GM18951 (cell line): Measurements from ENCODE around the gene CSNK1E.

Experiments used
- POLR2A ChIP-seq: IDR thresholded peaks from 4 replicates; pipeline ENCODE4 v1.6.1; 2011; ENCODE audit warnings: mild to moderate bottlenecking; ENCODE audit not compliant: insufficient read length, insufficient read depth; ENCODE audit errors: extremely low read depth
- in situ Hi-C: fragments of 300-500 bp; cut with MboI; formaldehyde crosslinking; loops from one replicate; pipeline ENCODE4 v1.12.0; 2022; ENCODE audit warnings: low sequenced_read_pairs, mixed read lengths, inconsistent platforms; ENCODE audit not compliant: unreplicated experiment

Gene CSNK1E

DNA sequence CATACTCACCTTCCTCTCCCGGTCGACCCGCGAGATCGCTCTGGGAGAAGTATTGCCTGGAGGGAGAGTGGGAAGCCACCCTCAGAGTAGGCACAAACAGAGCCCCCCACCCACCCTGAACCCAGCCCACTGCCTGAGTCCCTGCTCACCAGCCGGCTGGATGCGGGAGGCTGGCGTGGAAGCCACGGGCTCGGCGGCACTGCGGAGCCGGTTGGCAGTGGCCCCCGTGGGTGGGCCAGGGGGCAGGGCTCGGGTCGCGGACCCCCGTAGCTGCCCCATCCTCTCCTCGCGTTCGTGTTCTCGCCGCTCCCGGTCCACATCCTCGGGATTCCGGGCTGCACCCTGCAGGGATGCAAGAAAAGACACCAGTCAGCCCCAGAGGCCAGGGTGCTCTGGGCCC lies 23.0 kb downstream of the CSNK1E start:
- TF ChIP-seq POLR2A: no peak
- in situ Hi-C loops: no loop called here

DNA sequence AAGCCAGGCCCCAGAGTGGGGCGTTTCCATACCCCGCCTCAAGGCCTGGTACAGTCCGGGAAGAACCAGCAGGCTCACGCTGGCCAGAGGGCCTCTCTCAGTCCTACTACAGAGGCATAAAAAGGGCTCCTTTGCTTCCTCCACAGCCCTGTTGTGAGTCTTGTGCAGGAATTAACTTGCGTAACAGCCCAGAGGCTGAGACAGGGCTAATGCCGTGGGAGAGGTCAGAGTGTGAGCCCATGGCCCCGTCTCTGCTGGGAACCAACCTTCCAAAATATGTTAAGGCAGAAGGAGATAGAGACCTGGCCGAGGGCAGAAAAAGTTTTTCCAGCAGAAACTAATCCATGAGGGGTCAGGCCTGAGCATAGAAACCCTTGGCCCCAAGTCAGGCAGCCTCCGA lies 24.5 kb downstream of the CSNK1E start:
- in situ Hi-C loops: no loop called here
- no peak for TF ChIP-seq POLR2A

DNA sequence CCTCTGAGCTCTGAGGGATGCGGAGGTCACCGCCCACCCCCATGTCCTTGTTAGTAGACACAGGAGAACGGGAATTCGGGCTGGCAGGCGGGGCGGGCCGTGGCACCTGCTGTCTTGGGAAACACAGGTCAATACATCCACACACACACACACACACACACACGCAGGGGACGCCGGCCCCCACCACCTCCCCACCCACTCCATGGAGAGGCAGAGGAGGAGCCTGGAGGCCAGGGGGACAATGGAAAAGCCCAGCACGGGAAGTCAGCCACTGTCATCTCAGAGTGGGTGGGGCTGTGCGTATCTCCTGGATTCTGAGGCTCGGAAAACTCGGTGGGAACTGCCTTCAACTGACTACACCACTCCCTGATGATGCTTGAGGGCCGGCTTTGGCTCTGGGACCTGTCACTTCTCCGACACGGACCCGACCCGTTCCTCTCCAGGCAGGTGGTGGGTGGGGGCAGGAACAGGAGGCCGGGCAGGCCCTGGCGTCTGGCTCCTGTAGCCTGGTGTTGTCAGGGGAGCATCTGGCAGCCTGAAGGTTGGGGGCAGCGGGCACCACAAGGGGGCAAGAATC lies 25.9 kb downstream of the CSNK1E start:
- in situ Hi-C loops: no loop called here
- TF ChIP-seq POLR2A: no peak

DNA sequence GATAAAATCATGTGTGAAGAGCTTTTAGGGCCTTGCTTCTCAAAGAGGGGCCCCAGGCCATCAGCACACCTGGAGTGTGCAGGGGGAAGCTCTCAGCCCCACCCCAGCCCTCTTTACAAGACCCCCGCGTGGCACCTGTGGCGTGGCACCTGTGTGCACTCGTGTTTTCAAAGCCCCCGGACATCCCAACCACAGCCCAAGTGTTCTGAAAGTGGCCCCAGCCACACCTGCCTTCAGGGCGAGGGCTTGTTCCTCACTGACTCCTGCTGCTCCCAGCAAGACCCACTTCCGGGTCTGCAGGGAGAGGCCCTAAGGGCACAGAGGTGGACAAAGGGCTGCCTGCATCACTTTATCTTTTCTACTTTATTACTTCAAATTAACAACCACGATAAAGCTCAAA lies 26.9 kb downstream of the CSNK1E start:
- in situ Hi-C loops: no loop called here

DNA sequence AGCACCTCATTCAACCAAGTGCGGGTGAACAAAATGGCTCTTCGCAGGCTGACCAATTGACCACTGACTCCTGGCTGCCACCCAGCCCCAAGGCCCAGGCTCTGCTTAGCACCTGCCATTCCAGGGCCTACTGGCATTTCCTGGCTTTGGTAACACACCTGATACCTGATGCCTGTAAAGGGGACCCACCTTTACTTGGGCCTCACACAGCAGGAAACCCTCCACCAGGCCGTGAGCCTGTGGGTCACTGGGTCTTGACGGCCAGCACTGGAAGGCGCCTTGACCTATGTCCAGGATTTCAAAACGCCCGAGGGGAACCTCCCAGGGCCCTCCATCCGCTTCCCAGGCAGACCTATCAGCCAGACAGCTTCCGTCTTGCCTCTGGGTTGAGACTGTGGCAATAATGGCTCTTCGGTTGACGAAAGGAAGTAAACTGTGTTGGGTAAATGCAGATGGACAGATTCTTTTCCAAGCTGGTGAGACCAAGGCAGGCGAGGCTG lies 27.6 kb downstream of the CSNK1E start:
- no peak for TF ChIP-seq POLR2A
- in situ Hi-C loops: no loop called here

More for the DNA sequence above, 26.9 kb downstream of the CSNK1E start:
- TF ChIP-seq POLR2A: peak; percentile 13

DNA sequence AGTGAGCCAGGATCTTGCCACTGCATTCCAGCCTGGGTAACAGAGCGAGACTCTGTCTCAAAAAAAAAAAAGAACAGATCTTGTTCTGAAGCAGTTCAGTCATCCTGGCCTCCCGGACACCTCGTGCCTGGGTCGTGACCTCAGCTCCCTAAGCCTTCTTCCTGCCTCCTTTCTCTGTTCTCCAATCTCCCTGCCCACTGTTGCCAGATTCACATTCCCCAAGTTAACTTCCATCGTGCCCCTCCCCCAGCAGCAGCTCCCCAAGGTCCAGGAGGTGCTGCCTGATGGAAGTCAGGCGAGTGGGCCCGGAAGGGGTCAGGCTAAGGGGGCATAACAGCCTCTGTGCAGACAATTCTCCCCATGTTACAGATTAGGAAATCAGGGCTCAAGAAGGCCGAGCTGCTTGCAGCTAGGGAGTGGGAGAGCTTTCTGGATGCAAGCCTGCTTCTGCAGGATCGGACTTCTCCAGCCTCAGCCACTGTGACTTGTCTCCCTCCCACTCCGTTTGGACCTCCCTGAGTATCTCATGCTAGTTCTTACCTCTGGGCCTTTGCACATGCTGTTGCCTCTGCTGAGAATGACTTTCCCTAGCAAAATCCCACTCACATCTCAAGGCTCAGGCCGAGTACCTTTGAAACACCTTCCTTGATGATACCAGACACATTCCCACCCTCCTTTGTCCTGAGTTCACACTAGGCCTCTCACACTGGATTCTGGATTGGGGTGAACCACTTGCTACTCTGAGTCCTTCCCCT lies 30.1 kb downstream of the CSNK1E start:
- in situ Hi-C loops: no loop called here
- TF ChIP-seq POLR2A: no peak

DNA sequence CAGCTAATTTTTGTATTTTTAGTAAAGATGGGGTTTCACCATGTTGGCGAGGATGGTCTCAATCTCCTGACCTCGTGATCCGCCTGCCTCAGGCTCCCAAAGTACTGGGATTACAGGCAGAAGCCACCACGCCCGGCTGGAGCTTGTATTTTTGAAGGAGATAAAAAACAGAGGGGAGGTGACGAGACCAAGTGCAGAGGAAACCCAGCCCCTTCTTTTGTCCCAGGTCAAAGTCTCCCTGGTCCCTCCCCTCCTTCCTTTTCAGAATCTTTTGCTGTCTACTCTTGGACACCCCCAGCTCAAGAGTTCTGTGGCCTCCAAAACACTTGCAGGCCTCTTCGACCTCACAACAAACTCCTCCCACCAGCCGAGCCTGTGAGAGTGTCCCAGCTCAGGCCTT lies 32.2 kb downstream of the CSNK1E start:
- TF ChIP-seq POLR2A: no peak
- in situ Hi-C loops: no loop called here

DNA sequence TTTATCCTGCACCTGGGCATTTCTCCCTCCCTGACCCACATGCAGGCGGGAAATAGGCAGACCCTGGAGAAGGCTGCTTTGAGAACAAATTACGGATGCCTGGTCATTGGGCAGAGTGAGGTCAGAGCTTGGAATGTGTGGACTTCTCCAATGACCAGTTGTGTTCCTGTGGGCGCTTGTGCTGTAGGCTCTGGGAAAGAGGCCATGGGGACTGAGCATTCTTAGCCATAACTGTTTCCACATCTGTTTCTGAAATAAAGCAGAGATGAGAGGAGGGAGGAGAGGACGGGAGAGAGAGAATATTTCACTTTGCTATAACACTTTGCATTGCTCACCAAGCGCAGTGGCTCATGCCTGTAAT lies 33.2 kb downstream of the CSNK1E start:
- TF ChIP-seq POLR2A: no peak
- in situ Hi-C loops: no loop called here

DNA sequence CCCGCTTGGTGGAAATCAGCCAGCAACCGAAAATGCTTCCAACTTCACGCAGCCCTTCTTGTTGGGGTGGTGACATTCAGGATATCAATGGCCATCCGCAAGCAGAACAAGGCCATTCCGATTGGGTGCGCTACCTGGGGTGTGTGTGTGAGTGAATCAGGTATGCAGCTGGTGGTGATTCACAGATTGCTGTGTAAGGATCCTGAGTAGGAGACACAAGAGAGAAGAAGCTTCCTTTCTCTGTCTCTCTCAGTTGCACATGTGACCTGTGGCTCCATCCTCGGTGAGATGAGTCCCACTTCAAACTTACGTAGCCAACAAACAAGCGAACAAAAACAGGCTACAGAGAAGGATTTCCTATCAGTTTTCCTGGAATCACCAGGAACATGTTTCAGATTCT lies 34.8 kb downstream of the CSNK1E start:
- in situ Hi-C loops: no loop called here
- TF ChIP-seq POLR2A: no peak

DNA sequence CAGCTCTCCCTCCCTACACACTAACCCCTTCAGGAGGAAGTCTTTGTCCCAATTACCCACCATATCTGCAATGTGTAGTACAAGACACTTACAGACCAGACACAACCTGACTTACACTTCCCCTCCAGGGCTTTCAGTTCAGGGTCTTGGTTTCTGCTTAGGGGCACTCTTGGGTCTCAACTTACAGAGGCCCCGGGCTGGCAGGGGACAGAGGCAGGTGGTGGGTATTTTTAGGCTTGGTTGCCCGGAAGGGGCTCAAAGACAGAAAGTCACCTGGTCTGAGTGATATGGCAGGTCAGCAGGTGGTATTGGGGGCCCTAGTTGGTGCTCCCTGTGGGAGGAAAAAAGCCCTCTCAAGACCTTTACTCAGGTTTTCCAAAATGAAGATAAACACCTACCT lies 41.1 kb downstream of the CSNK1E start:
- no peak for TF ChIP-seq POLR2A
- in situ Hi-C loops: no loop called here

DNA sequence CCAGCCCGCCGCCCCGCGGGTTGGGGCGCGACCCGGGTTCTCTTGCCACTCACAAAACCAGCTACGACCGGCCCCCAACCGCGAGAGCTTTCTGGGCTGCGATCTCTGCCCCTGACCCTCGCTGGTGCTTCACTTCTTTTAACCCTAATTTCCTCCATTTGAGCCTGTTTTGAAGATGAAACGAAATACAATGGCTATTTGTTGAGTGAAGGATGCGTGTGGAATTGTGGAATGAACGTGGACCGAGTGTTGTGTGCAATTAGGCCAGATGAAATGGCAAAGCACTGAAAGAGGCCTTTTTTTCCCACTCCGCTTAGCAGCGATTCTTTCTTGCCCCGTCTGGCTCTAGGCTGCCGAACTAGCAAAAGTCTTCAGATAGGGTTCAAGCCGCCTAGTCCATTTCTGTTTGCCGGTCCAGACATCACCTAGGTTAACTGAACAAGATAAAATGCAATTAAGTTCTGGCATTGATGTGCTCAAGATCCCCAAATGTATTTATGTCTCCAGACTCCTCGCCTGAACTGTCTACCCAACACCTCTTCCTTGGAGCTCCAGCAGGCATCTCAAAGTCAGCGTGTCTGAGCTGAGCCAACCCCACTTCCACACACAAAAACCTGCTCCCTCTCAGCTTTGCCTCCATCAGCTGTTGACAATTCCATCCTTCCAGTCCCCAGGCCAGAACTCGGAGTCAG lies 44.0 kb downstream of the CSNK1E start:
- in situ Hi-C loops: no loop called here

DNA sequence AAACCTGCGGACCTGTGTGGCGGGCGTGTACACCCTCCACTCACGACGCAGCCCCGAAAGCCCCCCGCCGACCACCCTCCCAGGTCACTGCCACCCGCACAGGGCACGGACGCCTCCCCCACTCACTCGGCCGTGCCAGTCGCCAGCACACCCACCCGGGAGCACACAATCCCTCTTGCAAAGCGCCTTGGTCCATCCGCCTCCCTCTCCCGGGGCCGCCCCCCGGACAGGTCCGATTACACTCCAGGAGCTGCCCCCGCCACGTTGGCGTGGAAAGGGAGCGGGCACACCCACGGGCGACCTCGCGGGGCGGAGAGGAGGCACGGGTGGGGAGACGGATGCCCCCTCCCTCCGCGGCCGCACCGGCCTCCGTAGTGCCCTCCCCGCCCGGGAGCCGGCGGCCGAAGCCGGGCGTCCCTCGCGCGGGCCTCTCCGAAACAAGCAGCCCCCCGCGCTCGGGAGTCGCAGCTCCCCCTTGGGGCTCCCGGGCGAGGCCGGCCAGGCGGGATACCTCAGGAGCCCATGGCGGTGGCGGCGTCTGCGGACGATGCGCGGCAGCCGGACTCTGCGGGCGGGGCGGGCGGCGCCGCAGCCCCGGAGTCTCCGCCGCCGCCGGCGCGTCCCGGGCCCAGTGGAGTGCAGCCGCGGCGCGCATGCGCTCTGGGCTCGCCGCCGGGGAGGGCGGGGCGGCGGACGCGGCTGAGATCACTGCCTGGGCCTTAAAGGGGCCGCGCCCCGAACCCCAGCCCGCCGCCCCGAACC lies 44.7 kb downstream of the CSNK1E start, which contains the start of gene TMEM184B:
Gene TMEM184B (minus strand): TSS at position 638 of the 762 bp plus-strand sequence. CDS start 25,049 bp downstream, outside the sequence.
- TF ChIP-seq POLR2A: peak; percentile 83
- in situ Hi-C loops: no loop called here

More for the DNA sequence above, 44.0 kb downstream of the CSNK1E start:
- TF ChIP-seq POLR2A: no peak

DNA sequence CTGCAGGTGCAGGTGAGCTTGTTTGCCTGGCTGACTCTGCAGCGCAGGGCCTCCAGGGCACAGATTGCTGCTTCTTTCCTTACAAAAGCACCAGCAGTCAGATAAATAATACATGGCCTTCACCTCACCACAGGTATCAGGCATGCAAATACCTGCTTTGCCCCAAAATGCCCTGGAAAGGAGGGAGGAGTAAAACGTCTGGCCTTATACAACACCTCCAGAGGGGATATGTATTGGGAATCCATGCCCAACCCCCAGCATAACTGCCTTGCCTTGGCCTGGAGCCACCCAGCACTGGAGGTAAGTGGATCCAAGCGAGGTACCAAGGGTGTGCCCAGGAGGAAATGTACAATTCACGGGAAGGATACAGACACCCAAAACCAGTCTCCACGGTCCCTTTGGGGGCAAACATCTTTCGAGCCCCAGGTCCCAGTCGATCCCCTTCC lies 45.3 kb downstream of the CSNK1E start:
- TF ChIP-seq POLR2A: no peak
- in situ Hi-C loops: no loop called here
